Peyer's patch (tissue), 4 donors: ENCODE results near the gene VWDE.
"Not testable (repeated sequence)": the region's sequence is repeated elsewhere in the genome, so short reads cannot be mapped to it uniquely, and the experiment has no call there.

Experiments used
- CTCF ChIP-seq, 6 experiments: fragments of 450-650 bp in 4 of 6; fragments of 200-600 bp in 2 of 6; sonication (generic) in 1 of 6; IDR thresholded peaks; one replicate each; pipeline ENCODE4 v1.5.1; 2017 to 2019; ENCODE audit warnings: antibody characterized with exemption in 6 of 6, mild to moderate bottlenecking in 3 of 6, moderate library complexity in 1 of 6
- POLR2A ChIP-seq, 2 donors: fragments of 450-650 bp; IDR thresholded peaks; one replicate each; pipeline ENCODE4 v1.5.1; 2017; ENCODE audit warnings: antibody characterized with exemption in 2 of 2, mild to moderate bottlenecking in 2 of 2, moderate library complexity in 2 of 2

GRCh38 chr7:12396670-12397069, 7.0 kb downstream of the VWDE start:
- TF ChIP-seq CTCF, POLR2A (IDR thresholded peaks at IDR 0.05): not testable (repeated sequence)
